ENCODE measurements around the gene RNF141. TPM values are rescaled to one million over a fixed set of nuclear protein-coding genes. Genes with fewer than 3 reads are reported as not detected.

Gene RNF141
- total and polyA plus RNA-seq, 10 of the 15 experiments (the other 5 are each of a cell fraction or from before 2014, with no cell fraction given) = 7.6 to 36.8 (median 13.6) TPM

- 58% methylated on average over 1 of the region's 1 CpG for WGBS (ENCODE audit: insufficient coverage, insufficient replicate concordance, low lambda C conversion rate, missing lambda C conversion rate)
- in situ Hi-C loops (cut with MboI) (no loop called here), intact Hi-C loops (cut with micrococcal nuclease; ENCODE audit: unreplicated experiment) (no loop called here)
- no peaks in the 10 kb centered on the region for H4K20me1 ChIP-seq (ENCODE audit: control insufficient read depth, insufficient read depth)
- DNase-seq (ENCODE audit: low read depth, low spot score) = no peak
- no peaks in the 10 kb centered on the region for H3K9me3 ChIP-seq (replicated peaks; ENCODE audit: control insufficient read depth, insufficient read depth, low read length)
- no peak overlapping the region for H3K4me3 ChIP-seq
- H3K36me3 ChIP-seq (ENCODE audit: control insufficient read depth in 2 of 2, insufficient read depth in 2 of 2, low read length in 1 of 2) = peaks cover 0 to 5% of the 10 kb centered on the region in 2 experiments; a peak in 3 of 4 replicates
- H3K79me2 ChIP-seq (ENCODE audit: control insufficient read depth, insufficient read depth, low read length) = no peaks in the 10 kb centered on the region
- TF ChIP-seq RFX5 (IDR thresholded peaks at IDR 0.05; ENCODE audit: low read depth, low read length) = no peak
- TF ChIP-seq ZNF274 (IDR thresholded peaks at IDR 0.05; ENCODE audit: insufficient read depth, insufficient read length) = no peak
- TF ChIP-seq ASH2L (IDR thresholded peaks at IDR 0.05; ENCODE audit: borderline replicate concordance, low read depth) = no peak
- no peak for TF ChIP-seq RCOR1 (conservative IDR thresholded peaks at IDR 0.05; ENCODE audit: low read depth, low read length)
- no peak for TF ChIP-seq HDGF (IDR thresholded peaks at IDR 0.05)
- TF ChIP-seq MAX (IDR thresholded peaks at IDR 0.05; ENCODE audit: low read depth, low read length) = no peak
- no peak for TF ChIP-seq ZSCAN29 (IDR thresholded peaks at IDR 0.05)
- TF ChIP-seq ZNF217 (IDR thresholded peaks at IDR 0.05) = no peak
- no peak for TF ChIP-seq ESRRA (IDR thresholded peaks at IDR 0.05; ENCODE audit: low read length)
- no peak for ATAC-seq
- no TSS peak for BruUV-seq (replicated peaks)
- ChIA-PET POLR2A (no interaction called here), CTCF (interaction anchor here (1.4 kb wide), 1 partner anchor 14 kb away, joined by 3 read pairs; no protein-coding TSS in a partner anchor), SMC1A (ENCODE audit: uncharacterized antibody, unreplicated experiment) (interaction anchor here (1.5 kb wide), 1 partner anchor 29 kb away, joined by 3 read pairs; no protein-coding TSS in a partner anchor), RAD21 (ENCODE audit: unreplicated experiment) (no interaction called here)
- H3K27me3 ChIP-seq (replicated peaks in 1 of 2; ENCODE audit: control insufficient read depth in 2 of 2, insufficient read depth in 2 of 2, low read length in 1 of 2) = no peaks in the 10 kb centered on the region
- H3K27ac ChIP-seq (ENCODE audit: control insufficient read depth, insufficient read depth) = no peak overlapping the region
- no peak overlapping the region for H3K4me2 ChIP-seq (ENCODE audit: control insufficient read depth, insufficient read depth)
- peaks cover under 1% of the 10 kb centered on the region; the same call in 1 of the 2 replicates for H3K4me1 ChIP-seq (ENCODE audit: control insufficient read depth, insufficient read depth, low read length)
- no peak overlapping the region for H3K9ac ChIP-seq (ENCODE audit: control insufficient read depth, insufficient read depth, low read length)
- FAIRE-seq = no peak
- no peak overlapping the region for H2AFZ ChIP-seq (ENCODE audit: control insufficient read depth, low read depth, low read length)
Measured at GRCh38 chr11:10483174-10483573, 57.8 kb downstream of the RNF141 start.

Measured in GM12878 (cell line).